ENCODE results near the gene GPR39. TPM values are rescaled to one million over a fixed set of nuclear protein-coding genes. Genes with fewer than 3 reads are reported as not detected.

The GPR39 gene
- total and polyA plus RNA-seq, 8 donors = 3.9 to 24.4 (median 4.6) TPM

DNA sequence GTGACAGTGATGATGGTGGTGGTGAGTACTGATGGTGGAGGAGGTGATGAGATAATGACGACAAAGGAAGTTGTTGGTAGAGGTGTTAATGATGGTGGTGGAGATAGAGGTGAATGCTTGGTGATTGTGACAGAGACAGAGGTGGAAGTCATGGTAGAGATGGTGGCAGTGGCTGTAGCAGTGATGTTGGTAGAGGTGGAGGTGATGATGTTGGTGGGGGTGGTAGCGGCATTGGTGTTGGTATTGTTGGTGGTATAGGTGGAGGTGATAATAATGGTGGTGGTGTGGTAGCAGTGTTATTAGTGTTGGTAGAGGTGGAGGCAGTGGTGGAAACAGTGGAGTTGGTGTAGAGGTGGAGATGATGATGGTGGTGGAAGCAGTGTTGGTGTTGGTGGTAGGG is 217.0 kb downstream of the GPR39 start:
- Histone ChIP-seq H3K4me1 (no peaks in the 10 kb centered on the region), H3K4me3 (no peak overlapping the region), H3K27me3 (no peaks in the 10 kb centered on the region), H3K36me3 (no peaks in the 10 kb centered on the region), H3K27ac (no peak overlapping the region), H3K9me3 (no peaks in the 10 kb centered on the region)
- DNase-seq (no peak), ATAC-seq (no peak)
- TF ChIP-seq, protein P1, sequence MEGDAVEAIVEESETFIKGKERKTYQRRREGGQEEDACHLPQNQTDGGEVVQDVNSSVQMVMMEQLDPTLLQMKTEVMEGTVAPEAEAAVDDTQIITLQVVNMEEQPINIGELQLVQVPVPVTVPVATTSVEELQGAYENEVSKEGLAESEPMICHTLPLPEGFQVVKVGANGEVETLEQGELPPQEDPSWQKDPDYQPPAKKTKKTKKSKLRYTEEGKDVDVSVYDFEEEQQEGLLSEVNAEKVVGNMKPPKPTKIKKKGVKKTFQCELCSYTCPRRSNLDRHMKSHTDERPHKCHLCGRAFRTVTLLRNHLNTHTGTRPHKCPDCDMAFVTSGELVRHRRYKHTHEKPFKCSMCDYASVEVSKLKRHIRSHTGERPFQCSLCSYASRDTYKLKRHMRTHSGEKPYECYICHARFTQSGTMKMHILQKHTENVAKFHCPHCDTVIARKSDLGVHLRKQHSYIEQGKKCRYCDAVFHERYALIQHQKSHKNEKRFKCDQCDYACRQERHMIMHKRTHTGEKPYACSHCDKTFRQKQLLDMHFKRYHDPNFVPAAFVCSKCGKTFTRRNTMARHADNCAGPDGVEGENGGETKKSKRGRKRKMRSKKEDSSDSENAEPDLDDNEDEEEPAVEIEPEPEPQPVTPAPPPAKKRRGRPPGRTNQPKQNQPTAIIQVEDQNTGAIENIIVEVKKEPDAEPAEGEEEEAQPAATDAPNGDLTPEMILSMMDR (IDR thresholded peaks at IDR 0.05) = no peak
- intact Hi-C loops (cut with DNase I) = no loop called here

DNA sequence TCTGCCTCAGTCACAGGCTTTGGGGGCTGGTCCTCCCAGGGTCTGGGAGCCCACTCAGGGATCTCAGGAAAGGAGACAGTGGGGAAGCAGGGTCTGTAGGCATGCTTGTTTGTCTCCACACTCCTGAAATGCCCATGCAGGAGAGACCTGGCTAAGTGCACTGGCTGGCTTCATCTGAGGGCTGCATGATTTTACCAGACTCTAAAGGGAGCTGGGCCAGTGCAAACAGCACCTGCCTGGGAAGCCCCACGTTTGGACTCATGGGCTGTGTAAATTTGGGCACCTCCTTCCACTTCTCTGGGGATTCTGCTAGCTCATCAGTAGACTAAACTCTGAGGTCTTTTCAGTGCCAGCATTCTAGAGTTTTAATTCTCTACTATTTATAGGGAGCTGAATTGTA is 219.7 kb downstream of the GPR39 start:
- TF ChIP-seq, protein P1 (IDR thresholded peaks at IDR 0.05) = no peak
- H3K4me1 ChIP-seq = no peaks in the 10 kb centered on the region
- no peaks in the 10 kb centered on the region for H3K9me3 ChIP-seq
- H3K36me3 ChIP-seq = no peaks in the 10 kb centered on the region
- no peak overlapping the region for H3K4me3 ChIP-seq
- intact Hi-C loops (cut with DNase I) = no loop called here
- no peak overlapping the region for H3K27ac ChIP-seq
- ATAC-seq (no peak), DNase-seq (no peak)
- H3K27me3 ChIP-seq = no peaks in the 10 kb centered on the region

DNA sequence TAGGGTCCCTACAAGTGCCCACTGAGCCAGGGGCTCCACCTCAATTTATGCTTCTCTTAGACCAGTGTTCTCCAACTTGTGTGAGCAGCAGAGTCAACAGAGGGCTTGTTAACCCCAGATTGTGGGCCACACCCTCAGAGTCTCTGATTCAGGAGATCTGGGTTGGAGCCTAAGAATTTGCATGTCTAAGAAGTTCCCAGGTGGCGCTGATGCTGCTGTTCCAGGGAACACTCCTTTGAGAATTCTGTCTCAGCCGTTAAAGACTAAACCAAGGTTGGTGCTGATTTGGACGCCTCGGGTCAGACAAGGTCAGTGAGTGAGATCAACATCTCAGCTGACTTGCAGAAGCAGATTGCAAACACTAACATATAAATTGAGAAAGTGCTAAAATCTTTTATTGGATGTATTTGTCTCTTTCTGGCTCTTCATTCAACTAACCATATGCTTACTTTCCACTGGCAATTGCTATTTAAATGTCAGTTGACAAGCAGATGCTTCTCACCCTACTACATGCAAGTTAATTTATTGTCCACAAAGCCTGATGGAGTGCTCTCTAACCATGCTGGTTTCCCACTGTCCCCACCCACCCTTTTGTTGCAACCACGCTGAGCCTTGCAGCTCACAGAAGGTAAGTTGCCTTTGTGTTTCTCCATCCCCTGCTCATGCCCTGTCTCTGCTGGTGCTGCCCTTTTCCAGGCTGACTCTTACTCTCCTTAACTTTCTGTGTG is 221.9 kb downstream of the GPR39 start:
- TF ChIP-seq, protein P1 (IDR thresholded peaks at IDR 0.05) = no peak
- Histone ChIP-seq H3K27me3 (no peaks in the 10 kb centered on the region), H3K4me3 (no peak overlapping the region), H3K27ac (no peak overlapping the region), H3K4me1 (no peaks in the 10 kb centered on the region), H3K36me3 (no peaks in the 10 kb centered on the region), H3K9me3 (no peaks in the 10 kb centered on the region)
- no peak for ATAC-seq
- intact Hi-C loops (cut with DNase I) = no loop called here
- DNase-seq = no peak

DNA sequence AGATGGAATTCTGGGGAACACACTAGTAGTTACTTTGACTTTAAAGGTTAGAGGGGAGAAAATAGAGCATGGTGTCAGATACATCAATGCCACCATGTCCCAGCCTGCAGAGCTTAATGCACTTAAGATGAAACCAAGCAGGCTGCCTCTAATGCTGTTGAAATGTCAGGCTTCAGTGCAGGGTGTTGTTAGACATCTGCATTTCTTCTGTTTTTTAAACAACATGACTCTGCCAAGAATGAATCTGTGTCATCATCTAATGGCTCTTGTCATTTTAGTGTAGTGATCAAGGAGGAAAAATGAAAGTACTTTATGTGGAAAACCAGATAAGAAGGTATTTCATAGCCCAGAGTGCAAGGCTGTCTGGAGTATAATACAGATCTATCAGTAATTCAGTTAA is 223.5 kb downstream of the GPR39 start:
- H3K27ac ChIP-seq = no peak overlapping the region
- no peaks in the 10 kb centered on the region for H3K4me1 ChIP-seq
- H3K4me3 ChIP-seq = no peak overlapping the region
- H3K27me3 ChIP-seq = no peaks in the 10 kb centered on the region
- ATAC-seq (no peak), DNase-seq (no peak)
- TF ChIP-seq, protein P1 (IDR thresholded peaks at IDR 0.05) = no peak
- no peaks in the 10 kb centered on the region for H3K36me3 ChIP-seq
- H3K9me3 ChIP-seq = no peaks in the 10 kb centered on the region
- intact Hi-C loops (cut with DNase I) = no loop called here

DNA sequence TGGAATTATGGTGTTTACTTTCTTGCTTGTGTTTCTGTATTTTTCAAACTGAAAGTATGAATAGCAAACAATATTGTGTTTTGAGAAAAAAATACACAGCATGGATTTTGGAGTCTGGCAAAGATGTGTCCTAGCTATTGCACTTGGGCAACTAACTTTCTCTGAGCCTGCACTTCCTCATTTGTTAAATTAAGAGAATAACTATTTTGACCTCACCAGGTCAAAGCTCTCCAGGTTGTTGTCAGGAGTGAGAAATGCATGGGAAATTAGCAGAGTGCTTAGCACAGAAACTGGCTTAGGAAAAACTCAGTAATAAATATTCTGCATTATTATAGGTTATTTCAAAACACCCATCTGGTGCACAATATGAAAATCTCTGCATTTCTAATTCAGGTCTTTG is 225.2 kb downstream of the GPR39 start:
- TF ChIP-seq, protein P1 (IDR thresholded peaks at IDR 0.05) = no peak
- H3K27ac ChIP-seq = no peak overlapping the region
- DNase-seq (no peak), ATAC-seq (no peak)
- intact Hi-C loops (cut with DNase I) = no loop called here
- no peaks in the 10 kb centered on the region for H3K27me3 ChIP-seq
- H3K36me3 ChIP-seq = no peaks in the 10 kb centered on the region
- no peaks in the 10 kb centered on the region for H3K4me1 ChIP-seq
- H3K9me3 ChIP-seq = no peaks in the 10 kb centered on the region
- no peak overlapping the region for H3K4me3 ChIP-seq

Measured in left lung (tissue), 10 donors.